H9 (cell line): ENCODE results near the gene SUPT3H. TPM values are rescaled to one million over a fixed set of nuclear protein-coding genes. Genes with fewer than 3 reads are reported as not detected.

Experiments used
- DNase-seq: peaks from one replicate; pipeline ENCODE4 v3.0.0-alpha.2; 2017
- H2AFZ ChIP-seq: one replicate; pipeline ENCODE4 v1.6.1; 2013; ENCODE audit warnings: mild to moderate bottlenecking, low read length, control low read depth, moderate library complexity
- H2AK5ac ChIP-seq: 2 replicates; pipeline ENCODE4 v1.6.1; 2013; ENCODE audit warnings: low read length, control low read depth, mixed read lengths; ENCODE audit not compliant: insufficient read length
- H2BK120ac ChIP-seq: one replicate; pipeline ENCODE4 v1.6.1; 2013; ENCODE audit warnings: low read depth, mild to moderate bottlenecking, low read length, control low read depth, inconsistent platforms; ENCODE audit not compliant: poor library complexity, severe bottlenecking
- H2BK12ac ChIP-seq: 2 replicates; pipeline ENCODE4 v1.6.1; 2013; ENCODE audit warnings: low read length, control low read depth, mixed read lengths, low read depth; ENCODE audit not compliant: insufficient read length
- H2BK15ac ChIP-seq: 2 replicates; pipeline ENCODE4 v1.6.1; 2013; ENCODE audit warnings: low read depth, low read length, control low read depth
- H2BK20ac ChIP-seq: one replicate; pipeline ENCODE4 v1.6.1; 2013; ENCODE audit warnings: low read depth, mild to moderate bottlenecking, low read length, control low read depth, inconsistent platforms; ENCODE audit not compliant: poor library complexity, severe bottlenecking
- H2BK5ac ChIP-seq: 2 replicates; pipeline ENCODE4 v1.6.1; 2013; ENCODE audit warnings: low read length, control low read depth, mixed read lengths; ENCODE audit not compliant: insufficient read length
- H3K14ac ChIP-seq: 2 replicates; pipeline ENCODE4 v1.6.1; 2013; ENCODE audit warnings: low read length, control low read depth; ENCODE audit not compliant: insufficient read depth
- H3K18ac ChIP-seq: 2 replicates; pipeline ENCODE4 v1.6.1; 2013; ENCODE audit warnings: low read depth, mild to moderate bottlenecking, mixed read lengths, low read length, control low read depth; ENCODE audit not compliant: insufficient read length
- H3K23ac ChIP-seq: 2 replicates; pipeline ENCODE4 v1.6.1; 2013; ENCODE audit warnings: low read length, control low read depth, mixed read lengths, low read depth; ENCODE audit not compliant: insufficient read length
- H3K23me2 ChIP-seq: 2 replicates; pipeline ENCODE4 v1.6.1; 2013; ENCODE audit warnings: low read depth, mild to moderate bottlenecking, mixed read lengths, low read length, control low read depth; ENCODE audit not compliant: insufficient read length, poor library complexity, severe bottlenecking
- H3K27ac ChIP-seq: 2 replicates; pipeline ENCODE4 v1.5.1; 2013; ENCODE audit warnings: low read length, control low read depth, mixed read lengths, low read depth; ENCODE audit not compliant: insufficient read length
- H3K27me3 ChIP-seq: 2 replicates; pipeline ENCODE4 v1.6.1; 2013; ENCODE audit warnings: low read length, control low read depth, inconsistent platforms; ENCODE audit not compliant: insufficient read depth
- H3K4ac ChIP-seq: 2 replicates; pipeline ENCODE4 v1.6.1; 2013; ENCODE audit warnings: low read depth, mild to moderate bottlenecking, control low read depth, inconsistent platforms, low read length, moderate library complexity
- H3K4me1 ChIP-seq: 2 replicates; pipeline ENCODE4 v1.6.1; 2013; ENCODE audit warnings: low read length, control low read depth, inconsistent platforms; ENCODE audit not compliant: insufficient read depth
- H3K4me2 ChIP-seq: 2 replicates; pipeline ENCODE4 v1.6.1; 2013; ENCODE audit warnings: low read length, control low read depth, mixed read lengths; ENCODE audit not compliant: insufficient read length, insufficient read depth
- H3K56ac ChIP-seq: 2 replicates; pipeline ENCODE4 v1.6.1; 2013; ENCODE audit warnings: low read depth, mild to moderate bottlenecking, mixed read lengths, low read length, control low read depth; ENCODE audit not compliant: insufficient read length
- H3K79me1 ChIP-seq: 2 replicates; pipeline ENCODE4 v1.6.1; 2013; ENCODE audit warnings: low read depth, mild to moderate bottlenecking, moderate library complexity, low read length, control low read depth, inconsistent platforms; ENCODE audit not compliant: insufficient read depth, poor library complexity, severe bottlenecking
- H3K79me2 ChIP-seq: 2 replicates; pipeline ENCODE4 v1.6.1; 2013; ENCODE audit warnings: low read length, control low read depth, inconsistent platforms; ENCODE audit not compliant: insufficient read depth
- H3K9ac ChIP-seq: 2 replicates; pipeline ENCODE4 v1.6.1; 2013; ENCODE audit warnings: low read length, control low read depth, mixed read lengths; ENCODE audit not compliant: insufficient read length; ENCODE audit errors: extremely low read depth
- H3K9me3 ChIP-seq: one replicate; pipeline ENCODE4 v1.6.1; 2013; ENCODE audit warnings: low read depth, low read length, inconsistent platforms; ENCODE audit not compliant: control insufficient read depth
- H3T11ph ChIP-seq: one replicate; pipeline ENCODE4 v1.6.1; 2013; ENCODE audit warnings: mild to moderate bottlenecking, low read length, control low read depth, inconsistent platforms
- H4K20me1 ChIP-seq: one replicate; pipeline ENCODE4 v1.6.1; 2013; ENCODE audit not compliant: control insufficient read depth, insufficient read length, insufficient read depth
- H4K5ac ChIP-seq: 2 replicates; pipeline ENCODE4 v1.6.1; 2013; ENCODE audit warnings: low read depth, mild to moderate bottlenecking, mixed read lengths, low read length, control low read depth; ENCODE audit not compliant: insufficient read length
- H4K8ac ChIP-seq: replicated peaks from 2 replicates; pipeline ENCODE4 v1.6.1; 2013; ENCODE audit warnings: low read length, control low read depth, mixed read lengths, low read depth; ENCODE audit not compliant: insufficient read length
- H4K91ac ChIP-seq: 2 replicates; pipeline ENCODE4 v1.6.1; 2013; ENCODE audit warnings: low read depth, mild to moderate bottlenecking, moderate library complexity, mixed read lengths, low read length, control low read depth; ENCODE audit not compliant: insufficient read length
- H3K27ac Mint-ChIP-seq, 3 experiments: 2 replicates in 2 of 3; 3 replicates in 1 of 3; pipeline ENCODE4 v1.8.0; 2020 to 2021; ENCODE audit warnings: mixed read lengths in 3 of 3, mild to moderate bottlenecking in 1 of 3, moderate library complexity in 1 of 3
- H3K27me3 Mint-ChIP-seq: 2 replicates; pipeline ENCODE4 v1.8.0; 2021; ENCODE audit warnings: low read depth, mild to moderate bottlenecking, moderate library complexity, mixed read lengths
- H3K36me3 Mint-ChIP-seq, 3 experiments: 2 replicates in 2 of 3; 3 replicates in 1 of 3; pipeline ENCODE4 v1.8.0; 2020 to 2021; ENCODE audit warnings: low read depth in 3 of 3, mixed read lengths in 3 of 3; ENCODE audit not compliant: insufficient read depth in 1 of 3
- H3K4me1 Mint-ChIP-seq, 2 experiments: 2 replicates each; pipeline ENCODE4 v1.8.0; 2020; ENCODE audit warnings: mixed read lengths in 2 of 2
- H3K4me3 Mint-ChIP-seq, 2 experiments: 2 replicates in 1 of 2; 3 replicates in 1 of 2; pipeline ENCODE4 v1.8.0; 2020 to 2021; ENCODE audit warnings: mild to moderate bottlenecking in 2 of 2, mixed read lengths in 2 of 2, moderate library complexity in 1 of 2
- H3K9me3 Mint-ChIP-seq, 2 experiments: 2 replicates in 1 of 2; 3 replicates in 1 of 2; pipeline ENCODE4 v1.8.0; 2020; ENCODE audit warnings: mild to moderate bottlenecking in 2 of 2, mixed read lengths in 2 of 2, moderate library complexity in 1 of 2
- CTCF ChIP-seq: fragments of 200-600 bp; sonication (generic); conservative IDR thresholded peaks from 3 replicates; pipeline ENCODE4 v1.8.0; 2021; ENCODE audit warnings: antibody characterized with exemption, mild to moderate bottlenecking
- total RNA-seq: library from RNA; stranded (reverse); gene quantifications from 2 replicates; pipeline ENCODE4 v1.2.1, GENCODE V29; 2021

SUPT3H gene
- total RNA-seq, 1 experiment from 2014 or later = 22.5 TPM

- no peak overlapping the region for H2BK120ac ChIP-seq
Measured at GRCh38 chr6:45350186-45350710, 27.5 kb downstream of the SUPT3H start.

More at GRCh38 chr6:45350186-45350710, 27.5 kb downstream of the SUPT3H start:
- no peak overlapping the region for H2AK5ac ChIP-seq
- H3K36me3 Mint-ChIP-seq = no peaks in the 10 kb centered on the region
- H2BK12ac ChIP-seq = no peak overlapping the region
- no peaks in the 10 kb centered on the region for H3K9me3 Mint-ChIP-seq
- DNase-seq = no peak
- H2BK5ac ChIP-seq = no peak overlapping the region
- H3K9me3 ChIP-seq = no peaks in the 10 kb centered on the region
- no peak overlapping the region for H2BK20ac ChIP-seq
- no peak overlapping the region for H3K4me3 Mint-ChIP-seq
- H3K23me2 ChIP-seq = no peaks in the 10 kb centered on the region
- no peak overlapping the region for H3K27ac ChIP-seq
- no peaks in the 10 kb centered on the region for H3K79me1 ChIP-seq
- no peak overlapping the region for H3T11ph ChIP-seq
- no peak overlapping the region for H3K56ac ChIP-seq
- H3K4ac ChIP-seq = no peak overlapping the region
- H3K23ac ChIP-seq = no peak overlapping the region
- no peak overlapping the region for H3K4me2 ChIP-seq
- TF ChIP-seq CTCF = no peak
- no peak overlapping the region for H3K14ac ChIP-seq
- H3K4me1 Mint-ChIP-seq = peaks cover 0 to 8% of the 10 kb centered on the region in 2 experiments; a peak in 3 of 4 replicates
- H3K4me1 ChIP-seq = no peaks in the 10 kb centered on the region
- H4K20me1 ChIP-seq = no peaks in the 10 kb centered on the region
- H4K5ac ChIP-seq = no peak overlapping the region
- H3K27me3 ChIP-seq = no peaks in the 10 kb centered on the region
- no peak overlapping the region for H4K8ac ChIP-seq
- H3K9ac ChIP-seq = no peak overlapping the region
- H3K27ac Mint-ChIP-seq = no peak overlapping the region
- H2BK15ac ChIP-seq = no peak overlapping the region
- H2AFZ ChIP-seq = no peak overlapping the region
- H3K27me3 Mint-ChIP-seq = no peaks in the 10 kb centered on the region
- no peak overlapping the region for H4K91ac ChIP-seq
- no peak overlapping the region for H3K18ac ChIP-seq
- H3K79me2 ChIP-seq = no peaks in the 10 kb centered on the region
